HEK293 (cell line): ENCODE data around the gene LEMD1.
A peak's percentile ranks its signal among the peaks of the same experiment; 100 is the strongest.

Experiments
- CTCF ChIA-PET: fragments of 350-600 bp; formaldehyde crosslinking; extraction: SDS; loops from one replicate; lab custom pipeline; 2021; ENCODE audit warnings: antibody characterized with exemption; lab: Yijun Ruan, JAX
- POLR2A ChIA-PET: fragments of 300-600 bp; formaldehyde crosslinking; extraction: SDS; loops from one replicate; lab custom pipeline; 2020; ENCODE audit warnings: antibody characterized with exemption, inconsistent platforms; lab: Yijun Ruan, JAX
- H3K27ac ChIP-seq: fragments of 200-500 bp; sonication (Bioruptor generic); 2 replicates; pipeline ENCODE4 v1.5.1; 2014; ENCODE audit warnings: low read depth, low read length, control low read depth, inconsistent platforms; ENCODE audit errors: extremely low read depth
- H3K36me3 ChIP-seq, 2 experiments: fragments of 200-500 bp in 1 of 2; sonication (Bioruptor generic) in 1 of 2; 1 replicate in 1 of 2; 2 replicates in 1 of 2; pipeline ENCODE4 v1.5.1; 2014 to 2017; ENCODE audit warnings: inconsistent platforms in 2 of 2, low read length in 2 of 2; ENCODE audit not compliant: control insufficient read depth in 2 of 2, insufficient read depth in 1 of 2
- H3K4me1 ChIP-seq: fragments of 200-500 bp; sonication (Bioruptor generic); 2 replicates; pipeline ENCODE4 v1.5.1; 2014; ENCODE audit warnings: mild to moderate bottlenecking, low read length, inconsistent platforms; ENCODE audit not compliant: control insufficient read depth, insufficient read depth
- H3K4me3 ChIP-seq: 2 replicates; pipeline ENCODE4 v1.5.1; 2011; ENCODE audit warnings: low read depth, mild to moderate bottlenecking, control low read depth, low read length, moderate library complexity
- H3K9me3 ChIP-seq: fragments of 200-500 bp; sonication (Bioruptor generic); 2 replicates; pipeline ENCODE4 v1.5.1; 2014; ENCODE audit warnings: low read depth, low read length, inconsistent platforms; ENCODE audit not compliant: control insufficient read depth, insufficient read depth
- GFI1B ChIP-seq: fragments of 450-650 bp; formaldehyde crosslinking; IDR thresholded peaks from 2 replicates; pipeline ENCODE4 v1.5.1; 2016; ENCODE audit warnings: missing biosample characterization, missing genetic modification characterization
- GLIS1 ChIP-seq: fragments of 450-650 bp; formaldehyde crosslinking; IDR thresholded peaks from 2 replicates; pipeline ENCODE4 v1.5.1; 2016; ENCODE audit warnings: missing biosample characterization, missing genetic modification characterization
- GLIS2 ChIP-seq: fragments of 450-650 bp; formaldehyde crosslinking; IDR thresholded peaks from 2 replicates; pipeline ENCODE4 v1.5.1; 2016; ENCODE audit warnings: missing biosample characterization, missing genetic modification characterization
- KLF9 ChIP-seq: fragments of 450-650 bp; formaldehyde crosslinking; IDR thresholded peaks from 2 replicates; pipeline ENCODE4 v1.5.1; 2016; ENCODE audit warnings: missing biosample characterization, missing genetic modification characterization, low read depth
- RBAK ChIP-seq: fragments of 450-650 bp; formaldehyde crosslinking; IDR thresholded peaks from 2 replicates; pipeline ENCODE4 v1.5.1; 2016; ENCODE audit warnings: missing biosample characterization, missing genetic modification characterization
- REPIN1 ChIP-seq: fragments of 450-650 bp; formaldehyde crosslinking; IDR thresholded peaks from 2 replicates; pipeline ENCODE4 v1.5.1; 2017; ENCODE audit warnings: missing biosample characterization, missing genetic modification characterization, low read depth
- SALL2 ChIP-seq: fragments of 450-650 bp; formaldehyde crosslinking; IDR thresholded peaks from 2 replicates; pipeline ENCODE4 v1.5.0; 2017; ENCODE audit warnings: missing biosample characterization, mild to moderate bottlenecking, missing genetic modification characterization, borderline replicate concordance
- SCRT1 ChIP-seq: fragments of 450-650 bp; formaldehyde crosslinking; IDR thresholded peaks from 2 replicates; pipeline ENCODE4 v1.5.1; 2016; ENCODE audit warnings: missing biosample characterization, missing genetic modification characterization, borderline replicate concordance
- SP7 ChIP-seq: fragments of 450-650 bp; formaldehyde crosslinking; IDR thresholded peaks from 2 replicates; pipeline ENCODE4 v1.5.1; 2016; ENCODE audit warnings: missing biosample characterization, missing genetic modification characterization
- ZFP3 ChIP-seq: fragments of 450-650 bp; formaldehyde crosslinking; IDR thresholded peaks from 2 replicates; pipeline ENCODE4 v1.5.1; 2016; ENCODE audit warnings: low read depth, missing biosample characterization, missing genetic modification characterization
- ZFP37 ChIP-seq: fragments of 450-650 bp; formaldehyde crosslinking; IDR thresholded peaks from 2 replicates; pipeline ENCODE4 v1.5.1; 2016; ENCODE audit warnings: missing biosample characterization, missing genetic modification characterization
- ZIC2 ChIP-seq: fragments of 450-650 bp; formaldehyde crosslinking; IDR thresholded peaks from 2 replicates; pipeline ENCODE4 v1.5.1; 2016; ENCODE audit warnings: missing biosample characterization, missing genetic modification characterization
- ZNF112 ChIP-seq: fragments of 450-650 bp; formaldehyde crosslinking; IDR thresholded peaks from 2 replicates; pipeline ENCODE4 v1.5.0; 2017; ENCODE audit warnings: missing biosample characterization, missing genetic modification characterization
- ZNF19 ChIP-seq: fragments of 450-650 bp; formaldehyde crosslinking; IDR thresholded peaks from 2 replicates; pipeline ENCODE4; 2016; ENCODE audit warnings: missing biosample characterization, missing genetic modification characterization, low read depth
- ZNF211 ChIP-seq: fragments of 450-650 bp; formaldehyde crosslinking; IDR thresholded peaks from 2 replicates; pipeline ENCODE4 v1.5.1; 2016; ENCODE audit warnings: low read depth, missing biosample characterization, missing genetic modification characterization
- ZNF223 ChIP-seq: fragments of 450-650 bp; formaldehyde crosslinking; IDR thresholded peaks from 2 replicates; pipeline ENCODE4 v1.5.1; 2016; ENCODE audit warnings: missing biosample characterization, missing genetic modification characterization
- ZNF354C ChIP-seq: fragments of 450-650 bp; formaldehyde crosslinking; IDR thresholded peaks from 2 replicates; pipeline ENCODE4 v1.5.1; 2016; ENCODE audit warnings: missing biosample characterization, missing genetic modification characterization, low read depth, borderline replicate concordance
- ZNF514 ChIP-seq: fragments of 450-650 bp; formaldehyde crosslinking; IDR thresholded peaks from 2 replicates; pipeline ENCODE4 v1.5.1; 2016; ENCODE audit warnings: missing biosample characterization, missing genetic modification characterization
- ZNF544 ChIP-seq: fragments of 450-650 bp; formaldehyde crosslinking; IDR thresholded peaks from 2 replicates; pipeline ENCODE4 v1.5.0; 2017; ENCODE audit warnings: missing biosample characterization, missing genetic modification characterization
- ZNF629 ChIP-seq: fragments of 450-650 bp; formaldehyde crosslinking; IDR thresholded peaks from 2 replicates; pipeline ENCODE4 v1.5.1; 2017; ENCODE audit warnings: missing biosample characterization, missing genetic modification characterization
- ZNF654 ChIP-seq: fragments of 450-650 bp; formaldehyde crosslinking; IDR thresholded peaks from 2 replicates; pipeline ENCODE4 v1.5.1; 2016; ENCODE audit warnings: low read depth, missing biosample characterization, missing genetic modification characterization
- ZNF664 ChIP-seq: fragments of 450-650 bp; formaldehyde crosslinking; IDR thresholded peaks from 2 replicates; pipeline ENCODE4 v1.5.1; 2016; ENCODE audit warnings: missing biosample characterization, missing genetic modification characterization
- ZNF707 ChIP-seq: fragments of 450-650 bp; formaldehyde crosslinking; IDR thresholded peaks from 2 replicates; pipeline ENCODE4 v1.5.1; 2016; ENCODE audit warnings: missing biosample characterization, missing genetic modification characterization
- ZNF747 ChIP-seq: fragments of 450-650 bp; formaldehyde crosslinking; IDR thresholded peaks from 2 replicates; pipeline ENCODE4 v1.5.1; 2016; ENCODE audit warnings: missing biosample characterization, missing genetic modification characterization
- ZSCAN23 ChIP-seq: fragments of 450-650 bp; formaldehyde crosslinking; IDR thresholded peaks from 2 replicates; pipeline ENCODE4 v1.5.1; 2016; ENCODE audit warnings: missing biosample characterization, missing genetic modification characterization
- ZSCAN30 ChIP-seq: fragments of 450-650 bp; IDR thresholded peaks from 2 replicates; pipeline ENCODE4 v1.5.1; 2018; ENCODE audit warnings: missing biosample characterization, mild to moderate bottlenecking, missing genetic modification characterization, moderate library complexity
- TF ChIP-seq, protein P1 (sequence below): fragments of 450-650 bp; formaldehyde crosslinking; IDR thresholded peaks from 2 replicates; pipeline ENCODE4 v1.5.1; 2016; ENCODE audit warnings: missing biosample characterization, missing genetic modification characterization
- TF ChIP-seq, protein P2 (sequence below): fragments of 450-650 bp; formaldehyde crosslinking; IDR thresholded peaks from 2 replicates; pipeline ENCODE4 v1.5.1; 2017; ENCODE audit warnings: missing biosample characterization, missing genetic modification characterization
- TF ChIP-seq, protein P3 (sequence below): fragments of 450-650 bp; formaldehyde crosslinking; IDR thresholded peaks from 2 replicates; pipeline ENCODE4 v1.5.1; 2016; ENCODE audit warnings: missing biosample characterization, missing genetic modification characterization
- TF ChIP-seq, protein P4 (sequence below): fragments of 450-650 bp; formaldehyde crosslinking; IDR thresholded peaks from 2 replicates; pipeline ENCODE4 v1.5.1; 2016; ENCODE audit warnings: missing biosample characterization, missing genetic modification characterization

Gene LEMD1

DNA sequence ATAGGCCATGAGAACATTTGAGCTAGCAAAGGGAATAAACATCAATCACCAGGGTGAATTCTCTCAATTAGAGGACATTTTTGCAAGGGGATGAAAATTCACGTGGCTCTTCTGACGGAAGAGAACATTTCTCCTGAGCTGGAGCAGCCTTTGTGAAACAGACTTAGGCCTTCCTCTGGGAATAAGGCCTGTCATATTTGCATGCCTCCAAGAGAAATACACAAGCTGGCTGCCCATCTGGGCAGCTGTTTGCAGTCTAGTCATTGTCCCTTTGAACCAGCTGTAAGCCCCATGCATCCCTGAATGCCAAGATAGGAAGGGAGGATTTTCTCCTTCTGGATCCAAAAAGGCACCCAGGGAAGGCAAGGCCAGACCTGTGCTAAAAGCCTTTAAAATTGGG is 5.5 kb downstream of the LEMD1 start:
- H3K4me1 ChIP-seq: peaks cover 3% of the 10 kb centered on the region; the same call in 1 of the 2 replicates
- H3K27ac ChIP-seq: no peak overlapping the region
- H3K4me3 ChIP-seq: no peak overlapping the region
- no peaks in the 10 kb centered on the region for H3K36me3 ChIP-seq
- no peak for TF ChIP-seq ZNF112 (tag by site-specific recombination)
- TF ChIP-seq ZSCAN23 (tag by site-specific recombination): no peak
- TF ChIP-seq, protein P1, sequence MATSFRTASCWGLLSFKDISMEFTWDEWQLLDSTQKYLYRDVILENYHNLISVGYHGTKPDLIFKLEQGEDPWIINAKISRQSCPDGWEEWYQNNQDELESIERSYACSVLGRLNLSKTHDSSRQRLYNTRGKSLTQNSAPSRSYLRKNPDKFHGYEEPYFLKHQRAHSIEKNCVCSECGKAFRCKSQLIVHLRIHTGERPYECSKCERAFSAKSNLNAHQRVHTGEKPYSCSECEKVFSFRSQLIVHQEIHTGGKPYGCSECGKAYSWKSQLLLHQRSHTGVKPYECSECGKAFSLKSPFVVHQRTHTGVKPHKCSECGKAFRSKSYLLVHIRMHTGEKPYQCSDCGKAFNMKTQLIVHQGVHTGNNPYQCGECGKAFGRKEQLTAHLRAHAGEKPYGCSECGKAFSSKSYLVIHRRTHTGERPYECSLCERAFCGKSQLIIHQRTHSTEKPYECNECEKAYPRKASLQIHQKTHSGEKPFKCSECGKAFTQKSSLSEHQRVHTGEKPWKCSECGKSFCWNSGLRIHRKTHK (tag by site-specific recombination): no peak
- TF ChIP-seq ZNF19: no peak
- no peak for TF ChIP-seq ZNF664 (tag by site-specific recombination)
- TF ChIP-seq GLIS1 (tag by site-specific recombination): no peak
- no peak for TF ChIP-seq SCRT1 (tag by site-specific recombination)
- TF ChIP-seq KLF9: no peak
- TF ChIP-seq REPIN1 (tag by site-specific recombination): no peak
- no peak for TF ChIP-seq ZNF654 (tag by site-specific recombination)
- TF ChIP-seq ZSCAN30 (tag by site-specific recombination): no peak
- no peak for TF ChIP-seq ZNF514 (tag by site-specific recombination)
- no peak for TF ChIP-seq ZNF544 (tag by site-specific recombination)
- no peak for TF ChIP-seq ZNF747 (tag by site-specific recombination)
- TF ChIP-seq ZNF223 (tag by site-specific recombination): no peak
- TF ChIP-seq ZIC2 (tag by site-specific recombination): no peak
- CTCF ChIA-PET: interaction anchor here (0.5 to 7.3 kb wide), 8 partner anchors 14 to 355 kb away, joined by 3 to 46 read pairs (median 4); no protein-coding TSS in a partner anchor
- POLR2A ChIA-PET: interaction anchor here (0.8 to 1.2 kb wide), 2 partner anchors 15 to 216 kb away, joined by 3 read pairs; partner anchors contain the start of gene ELK4
- H3K9me3 ChIP-seq: no peaks in the 10 kb centered on the region

DNA sequence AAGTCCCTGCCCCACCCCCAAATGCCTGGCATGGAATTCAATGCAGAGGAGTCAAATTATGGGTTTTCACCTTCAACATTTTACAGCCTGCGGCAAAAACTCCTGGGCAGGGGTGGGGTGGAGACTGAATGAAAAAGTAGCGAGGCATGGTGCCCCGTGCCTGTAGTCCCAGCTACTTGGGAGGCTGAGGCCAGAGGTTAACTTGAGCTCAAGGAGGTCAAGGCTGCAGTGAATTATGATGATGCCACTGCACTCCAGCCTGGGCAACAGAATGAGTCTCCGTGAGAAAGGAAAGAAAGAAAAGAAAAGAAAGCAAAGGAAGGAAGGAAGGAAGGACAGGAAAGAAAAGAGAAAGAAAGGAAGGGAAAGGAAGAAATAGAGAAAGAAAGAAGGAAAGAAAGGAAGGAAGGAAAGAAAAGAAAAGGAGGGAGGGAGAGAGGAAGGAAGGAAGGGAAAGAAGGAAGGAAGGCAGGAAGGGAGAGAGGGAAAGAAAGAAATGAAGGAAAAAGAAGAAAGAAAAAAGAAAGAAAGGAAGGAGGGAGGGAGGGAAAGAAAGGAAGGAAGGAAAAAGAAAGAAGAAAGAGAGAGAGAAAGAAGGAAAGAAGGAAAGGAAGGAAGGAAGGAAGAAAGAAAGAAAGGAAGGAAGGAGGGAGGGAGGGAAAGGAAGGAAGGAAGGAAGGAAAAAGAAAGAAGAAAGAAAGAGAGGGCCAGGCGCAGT is 11.1 kb downstream of the LEMD1 start:
- no peaks in the 10 kb centered on the region for H3K9me3 ChIP-seq
- ChIA-PET CTCF (interaction anchor here (0.6 to 2.3 kb wide), 10 partner anchors 14 to 118 kb away, joined by 3 to 13 read pairs (median 4); no protein-coding TSS in a partner anchor), POLR2A (no interaction called here)
- no peaks in the 10 kb centered on the region for H3K4me1 ChIP-seq
- no peak overlapping the region for H3K27ac ChIP-seq
- H3K4me3 ChIP-seq: no peak overlapping the region
- H3K36me3 ChIP-seq: no peaks in the 10 kb centered on the region
- TF ChIP-seq ZFP37 (tag by site-specific recombination): no peak
- TF ChIP-seq GLIS2 (tag by site-specific recombination): no peak
- no peak for TF ChIP-seq GFI1B (tag by site-specific recombination)
- TF ChIP-seq ZNF211: no peak
- TF ChIP-seq, protein P2, sequence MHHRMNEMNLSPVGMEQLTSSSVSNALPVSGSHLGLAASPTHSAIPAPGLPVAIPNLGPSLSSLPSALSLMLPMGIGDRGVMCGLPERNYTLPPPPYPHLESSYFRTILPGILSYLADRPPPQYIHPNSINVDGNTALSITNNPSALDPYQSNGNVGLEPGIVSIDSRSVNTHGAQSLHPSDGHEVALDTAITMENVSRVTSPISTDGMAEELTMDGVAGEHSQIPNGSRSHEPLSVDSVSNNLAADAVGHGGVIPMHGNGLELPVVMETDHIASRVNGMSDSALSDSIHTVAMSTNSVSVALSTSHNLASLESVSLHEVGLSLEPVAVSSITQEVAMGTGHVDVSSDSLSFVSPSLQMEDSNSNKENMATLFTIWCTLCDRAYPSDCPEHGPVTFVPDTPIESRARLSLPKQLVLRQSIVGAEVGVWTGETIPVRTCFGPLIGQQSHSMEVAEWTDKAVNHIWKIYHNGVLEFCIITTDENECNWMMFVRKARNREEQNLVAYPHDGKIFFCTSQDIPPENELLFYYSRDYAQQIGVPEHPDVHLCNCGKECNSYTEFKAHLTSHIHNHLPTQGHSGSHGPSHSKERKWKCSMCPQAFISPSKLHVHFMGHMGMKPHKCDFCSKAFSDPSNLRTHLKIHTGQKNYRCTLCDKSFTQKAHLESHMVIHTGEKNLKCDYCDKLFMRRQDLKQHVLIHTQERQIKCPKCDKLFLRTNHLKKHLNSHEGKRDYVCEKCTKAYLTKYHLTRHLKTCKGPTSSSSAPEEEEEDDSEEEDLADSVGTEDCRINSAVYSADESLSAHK: no peak
- TF ChIP-seq, protein P3, sequence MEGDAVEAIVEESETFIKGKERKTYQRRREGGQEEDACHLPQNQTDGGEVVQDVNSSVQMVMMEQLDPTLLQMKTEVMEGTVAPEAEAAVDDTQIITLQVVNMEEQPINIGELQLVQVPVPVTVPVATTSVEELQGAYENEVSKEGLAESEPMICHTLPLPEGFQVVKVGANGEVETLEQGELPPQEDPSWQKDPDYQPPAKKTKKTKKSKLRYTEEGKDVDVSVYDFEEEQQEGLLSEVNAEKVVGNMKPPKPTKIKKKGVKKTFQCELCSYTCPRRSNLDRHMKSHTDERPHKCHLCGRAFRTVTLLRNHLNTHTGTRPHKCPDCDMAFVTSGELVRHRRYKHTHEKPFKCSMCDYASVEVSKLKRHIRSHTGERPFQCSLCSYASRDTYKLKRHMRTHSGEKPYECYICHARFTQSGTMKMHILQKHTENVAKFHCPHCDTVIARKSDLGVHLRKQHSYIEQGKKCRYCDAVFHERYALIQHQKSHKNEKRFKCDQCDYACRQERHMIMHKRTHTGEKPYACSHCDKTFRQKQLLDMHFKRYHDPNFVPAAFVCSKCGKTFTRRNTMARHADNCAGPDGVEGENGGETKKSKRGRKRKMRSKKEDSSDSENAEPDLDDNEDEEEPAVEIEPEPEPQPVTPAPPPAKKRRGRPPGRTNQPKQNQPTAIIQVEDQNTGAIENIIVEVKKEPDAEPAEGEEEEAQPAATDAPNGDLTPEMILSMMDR (tag by site-specific recombination): no peak
- no peak for TF ChIP-seq ZFP3 (tag by site-specific recombination)
- peak; percentile 41; the same call in 1 of the 2 replicates for TF ChIP-seq SALL2 (tag by site-specific recombination)
- TF ChIP-seq, protein P4, sequence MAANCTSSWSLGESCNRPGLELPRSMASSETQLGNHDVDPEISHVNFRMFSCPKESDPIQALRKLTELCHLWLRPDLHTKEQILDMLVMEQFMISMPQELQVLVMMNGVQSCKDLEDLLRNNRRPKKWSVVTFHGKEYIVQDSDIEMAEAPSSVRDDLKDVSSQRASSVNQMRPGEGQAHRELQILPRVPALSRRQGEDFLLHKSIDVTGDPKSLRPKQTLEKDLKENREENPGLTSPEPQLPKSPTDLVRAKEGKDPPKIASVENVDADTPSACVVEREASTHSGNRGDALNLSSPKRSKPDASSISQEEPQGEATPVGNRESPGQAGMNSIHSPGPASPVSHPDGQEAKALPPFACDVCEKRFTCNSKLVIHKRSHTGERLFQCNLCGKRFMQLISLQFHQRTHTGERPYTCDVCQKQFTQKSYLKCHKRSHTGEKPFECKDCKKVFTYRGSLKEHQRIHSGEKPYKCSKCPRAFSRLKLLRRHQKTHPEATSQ (tag by site-specific recombination): no peak
- TF ChIP-seq SP7 (tag by site-specific recombination): no peak
- no peak for TF ChIP-seq ZNF629 (tag by site-specific recombination)
- no peak for TF ChIP-seq ZNF707 (tag by site-specific recombination)
- no peak for TF ChIP-seq ZNF354C (tag by site-specific recombination)
- no peak for TF ChIP-seq RBAK
